GM12891 (cell line): ENCODE data around the gene TOPORS.

Experiments
- POLR2A ChIP-seq: IDR thresholded peaks from 2 replicates; pipeline ENCODE4 v1.6.1; 2011; ENCODE audit warnings: low read depth, low read length, control low read depth
- POLR2AphosphoS5 ChIP-seq: IDR thresholded peaks from 2 replicates; pipeline ENCODE4 v1.6.1; 2011; ENCODE audit warnings: low read depth, low read length, control low read depth

DNA sequence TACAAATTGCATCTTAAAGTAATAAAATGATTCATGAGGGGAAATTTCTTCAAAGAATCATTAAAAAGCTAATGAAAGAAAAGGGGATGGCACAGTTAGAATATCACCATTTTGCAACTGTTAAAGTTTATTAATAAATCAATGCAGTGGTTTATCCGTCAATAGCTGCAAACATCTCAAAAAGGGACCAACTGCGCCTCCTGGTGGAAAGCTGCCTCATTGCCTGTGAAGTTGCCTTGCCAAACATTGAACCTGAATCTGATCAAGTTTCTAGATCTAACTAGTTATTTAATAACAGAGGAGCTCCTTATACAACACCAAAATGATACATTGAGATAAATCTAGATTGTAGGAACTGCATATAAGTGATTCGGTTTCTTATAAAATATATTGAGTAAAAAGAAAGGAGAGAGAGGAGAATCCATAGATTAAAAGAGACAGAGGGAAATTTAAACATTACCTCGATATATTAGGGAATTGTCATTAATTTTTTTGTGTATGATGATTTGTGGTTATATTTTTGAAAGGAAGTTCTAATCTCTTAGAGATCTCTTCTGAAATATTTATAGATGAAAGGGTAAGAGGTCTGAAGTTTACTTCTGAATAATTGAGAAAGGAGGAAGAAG is 27.4 kb upstream of the TOPORS start:
- TF ChIP-seq POLR2A (no peak), POLR2AphosphoS5 (no peak)
